Activated CD8-positive, alpha-beta memory T cell treated with anti-CD3 and anti-CD28 coated beads for 4 hours (primary cell): ENCODE results near the gene KCTD14.
A peak's percentile ranks its signal among the peaks of the same experiment; 100 is the strongest.
"Not testable (repeated sequence)": the region's sequence is repeated elsewhere in the genome, so short reads cannot be mapped to it uniquely, and the experiment has no call there.

Source experiments
- DNase-seq, 2 donors: peaks; one replicate each; pipeline ENCODE4 v3.0.0-alpha.2; 2020; ENCODE audit warnings: low read depth in 2 of 2

The KCTD14 gene

GRCh38 chr11:78023426-78023825, 350 bp upstream of the KCTD14 start:
- no peak for DNase-seq

DNA sequence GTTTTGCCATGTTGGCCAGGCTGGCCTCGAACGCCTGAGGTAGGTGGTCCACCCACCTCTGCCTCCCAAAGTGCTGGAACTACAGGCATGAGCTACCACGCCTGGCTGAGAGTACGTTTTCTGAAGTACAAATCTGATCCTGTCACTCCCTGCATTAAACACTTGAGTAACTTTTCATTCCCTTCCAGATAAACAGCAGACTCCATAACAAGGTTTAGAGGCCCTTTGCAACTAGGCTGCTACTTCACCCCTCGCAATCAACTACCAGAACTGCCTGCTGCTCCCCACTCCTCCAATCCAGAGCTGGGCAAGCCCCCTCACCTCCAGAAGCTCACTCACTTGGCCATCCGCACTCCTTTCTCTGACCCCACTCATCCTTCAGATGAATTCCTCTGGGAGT, 1.5 kb downstream of the KCTD14 start:
- no peak for DNase-seq

DNA sequence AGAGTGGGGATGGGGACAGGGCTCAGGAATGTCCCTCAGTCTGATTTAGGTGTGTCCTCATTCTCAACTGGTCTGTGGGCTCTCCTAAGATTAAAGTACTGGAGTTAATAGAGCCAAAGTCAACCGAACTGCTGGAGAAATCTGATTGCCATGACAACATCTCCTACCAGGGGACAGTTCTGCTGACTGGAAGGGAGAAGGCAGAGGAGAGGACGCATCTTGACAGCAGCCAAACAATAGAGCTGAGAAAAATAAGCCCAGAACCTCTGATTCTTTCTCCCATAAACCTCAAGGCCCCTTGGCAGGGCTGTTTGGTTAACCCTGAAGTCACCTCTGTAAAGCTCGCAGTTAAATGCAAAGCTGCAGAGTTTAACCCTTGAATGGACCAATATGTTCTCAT, 2.8 kb downstream of the KCTD14 start:
- no peak for DNase-seq

DNA sequence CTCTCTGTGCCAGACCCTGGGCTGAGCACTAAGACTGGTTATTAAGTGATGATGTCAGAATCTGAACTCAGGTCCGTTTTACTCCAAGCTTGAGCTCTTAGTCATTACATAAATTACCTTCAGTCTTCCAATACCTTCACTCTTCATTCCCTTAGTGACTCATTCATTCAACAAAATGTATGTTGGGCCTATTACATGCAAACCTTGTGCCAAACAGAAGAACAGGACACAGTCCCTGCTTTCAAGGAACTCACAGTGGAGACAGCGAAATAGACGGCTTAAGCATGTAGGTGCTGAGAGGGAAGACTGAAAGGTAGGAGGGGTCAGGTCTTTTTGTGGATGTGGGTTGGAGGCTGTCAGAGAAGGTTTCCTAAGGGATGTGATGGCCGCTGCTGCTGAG, 3.3 kb downstream of the KCTD14 start:
- DNase-seq = no peak

GRCh38 chr11:78015878-78016277, 7.2 kb downstream of the KCTD14 start:
- no peak for DNase-seq

DNA sequence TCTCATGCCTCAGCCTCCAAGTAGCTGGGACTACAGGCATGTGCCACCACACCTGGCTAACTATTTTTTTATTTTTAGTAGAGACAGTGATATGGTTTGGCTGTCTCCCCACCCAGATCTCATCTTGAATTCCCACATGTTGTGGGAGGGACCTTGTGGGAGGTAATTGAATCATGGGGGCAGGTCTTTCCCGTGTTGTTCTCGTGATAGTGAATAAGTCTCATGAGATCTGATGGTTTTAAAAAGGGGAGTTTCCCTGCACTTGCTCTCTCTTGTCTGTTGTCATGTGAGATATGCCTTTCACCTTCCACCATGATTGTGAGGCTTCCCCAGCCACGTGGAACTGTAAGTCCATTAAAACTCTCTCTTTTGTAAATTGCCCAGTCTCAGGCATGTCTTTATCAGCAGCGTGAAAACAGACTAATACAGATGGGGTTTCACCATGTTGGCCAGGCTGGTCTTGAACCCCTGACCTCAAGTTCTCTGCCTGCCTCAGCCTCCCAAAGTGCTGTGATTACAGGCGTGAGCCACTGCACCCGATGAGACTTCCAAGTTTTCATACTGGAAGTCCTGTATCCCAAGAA, 8.0 kb downstream of the KCTD14 start:
- DNase-seq = not testable (repeated sequence)

- no peak for DNase-seq
These were observed 11.8 kb downstream of the KCTD14 start for GRCh38 chr11:78011301-78011700.

GRCh38 chr11:78010755-78011154, 12.3 kb downstream of the KCTD14 start:
- no peak for DNase-seq

- DNase-seq = no peak
These were observed 12.8 kb downstream of the KCTD14 start for GRCh38 chr11:78010304-78010703.

DNA sequence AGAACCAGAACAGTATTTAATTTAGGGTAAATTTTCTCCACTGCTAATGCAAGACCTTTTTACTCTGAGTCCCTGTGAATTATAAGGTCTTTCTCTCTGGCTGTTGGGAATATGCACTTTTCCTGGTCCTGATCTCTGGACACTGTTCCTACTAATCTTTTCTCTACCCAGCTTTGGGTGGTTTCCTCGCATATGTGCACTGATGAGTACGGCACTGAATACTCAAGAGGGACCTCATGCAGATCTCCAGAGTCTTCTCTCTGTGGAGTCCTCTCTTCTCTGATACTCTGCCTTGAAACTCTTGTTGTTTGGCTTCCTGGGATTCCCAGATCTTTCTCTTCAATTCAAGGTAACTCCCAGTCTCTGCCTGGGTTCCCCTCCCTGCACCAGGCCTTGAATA, 14.0 kb downstream of the KCTD14 start:
- DNase-seq = no peak

GRCh38 chr11:78000193-78000592, 22.9 kb downstream of the KCTD14 start:
- DNase-seq = peak in 1 of 2 donors; percentile 20

- DNase-seq = no peak
These were observed 23.5 kb downstream of the KCTD14 start for GRCh38 chr11:77999446-78000030.

GRCh38 chr11:77994434-77995362, 28.4 kb downstream of the KCTD14 start, which contains the start of gene INTS4:
TSS of gene INTS4 (minus strand) at chr11:77994668. CDS start at chr11:77994643, 25 bp downstream.
- DNase-seq = peak; percentile 91 to 97

GRCh38 chr11:77993902-77994301, 29.2 kb downstream of the KCTD14 start:
- DNase-seq = no peak

DNA sequence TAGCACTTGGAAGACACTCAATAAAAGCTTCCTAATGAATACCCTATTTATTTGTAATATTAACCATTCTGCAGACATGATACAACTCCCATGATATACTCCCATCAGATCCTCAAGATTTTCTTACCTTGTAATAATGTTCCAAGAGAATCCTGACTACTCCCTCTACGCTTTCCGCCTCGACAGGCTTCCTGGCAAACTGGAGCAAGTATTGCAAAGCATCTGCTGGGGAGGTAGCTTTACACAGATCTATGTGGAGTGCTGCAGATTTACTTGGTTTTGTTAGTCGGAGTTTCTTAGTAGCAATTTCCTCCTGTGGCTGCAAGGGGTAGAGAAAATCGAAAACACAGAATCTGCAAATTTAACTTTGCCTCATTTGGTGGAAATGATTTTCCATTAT, 32.1 kb downstream of the KCTD14 start:
- DNase-seq = no peak

- DNase-seq = not testable (repeated sequence)
These were observed 36.6 kb downstream of the KCTD14 start for GRCh38 chr11:77986456-77986855.

GRCh38 chr11:77981346-77981947, 41.6 kb downstream of the KCTD14 start:
- no peak for DNase-seq

- no peak for DNase-seq
These were observed 54.7 kb downstream of the KCTD14 start for GRCh38 chr11:77968337-77968736.

- no peak for DNase-seq
These were observed 55.3 kb downstream of the KCTD14 start for GRCh38 chr11:77967753-77968152.

DNA sequence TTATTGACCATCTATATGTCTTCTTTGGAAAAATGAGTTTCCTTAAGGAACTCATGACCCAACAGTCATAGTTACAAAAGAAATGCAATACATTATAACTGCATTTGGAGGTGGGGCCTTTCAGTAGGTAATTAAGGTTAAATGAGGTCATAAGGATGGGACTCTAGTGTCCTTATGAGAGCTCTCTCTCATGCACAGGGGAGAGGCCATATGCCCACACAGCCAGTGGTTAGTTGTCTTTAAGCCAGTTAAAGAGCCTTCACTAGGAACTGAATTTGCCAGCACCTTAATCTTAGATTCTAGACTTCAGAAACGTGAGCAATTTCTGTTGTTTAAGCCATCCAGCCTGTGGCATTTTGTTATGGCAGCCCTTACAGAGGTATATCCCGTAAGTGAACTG, 56.0 kb downstream of the KCTD14 start:
- DNase-seq = no peak

DNA sequence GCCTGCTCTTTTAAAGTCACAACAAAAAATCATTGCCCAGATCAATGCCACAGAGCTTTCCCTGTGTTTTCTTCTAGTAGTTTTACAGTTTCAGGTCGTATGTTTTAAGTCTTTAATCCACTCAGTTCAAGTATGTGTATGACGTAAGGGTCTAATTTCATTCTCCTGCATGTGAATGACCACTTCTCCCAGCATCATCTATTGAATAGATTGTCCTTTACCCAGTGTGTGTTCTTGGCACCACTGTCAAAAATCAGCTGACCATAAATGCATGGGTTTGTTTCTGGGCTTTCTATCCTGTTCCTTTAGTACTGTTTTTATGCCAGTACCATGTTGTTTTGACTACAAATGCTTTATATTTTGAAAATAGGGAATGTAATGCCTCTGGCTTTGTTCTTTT, 56.7 kb downstream of the KCTD14 start:
- no peak for DNase-seq
